ENCODE measurements around the gene SLC66A2.

Gene SLC66A2

DNA sequence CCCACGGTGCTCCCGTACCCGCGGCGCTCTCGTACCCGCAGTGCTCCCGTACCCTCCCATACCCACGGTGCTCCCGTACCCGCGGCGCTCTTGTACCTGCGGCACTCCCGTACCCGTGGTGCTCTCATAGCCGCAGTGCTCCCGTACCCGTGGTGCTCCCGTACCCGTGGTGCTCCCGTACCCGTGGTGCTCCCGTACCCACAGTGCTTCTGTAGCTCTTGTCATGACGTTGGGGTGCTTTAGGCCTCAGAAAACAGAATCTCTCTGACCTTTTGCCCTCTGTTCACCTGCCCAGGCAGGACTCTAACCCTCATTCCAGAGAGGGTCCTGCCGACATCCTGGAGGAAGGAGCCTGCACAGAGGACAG is 35.3 kb downstream of the SLC66A2 start:
- no peaks in the 10 kb centered on the region for H3K36me3 ChIP-seq (ENCODE audit: control insufficient read depth, insufficient read depth, low read length)
- H3K9ac ChIP-seq (ENCODE audit: low read length), result no peak overlapping the region
- H3K4ac ChIP-seq (ENCODE audit: low read depth, low read length), result no peak overlapping the region
- no peak overlapping the region for H2AK5ac ChIP-seq (ENCODE audit: low read length)
- H2BK5ac ChIP-seq (ENCODE audit: low read length), result no peak overlapping the region
- no peak overlapping the region for H4K8ac ChIP-seq (ENCODE audit: low read depth, low read length)
- H3K79me1 ChIP-seq (ENCODE audit: low read length), result no peaks in the 10 kb centered on the region
- H3K27me3 ChIP-seq (ENCODE audit: insufficient read depth, low read length, poor library complexity), result no peaks in the 10 kb centered on the region
- no peaks in the 10 kb centered on the region for H3K79me2 ChIP-seq (ENCODE audit: control insufficient read depth, insufficient read depth, low read length)
- no peak overlapping the region for H3K4me2 ChIP-seq (ENCODE audit: low read length)
- H3K56ac ChIP-seq (ENCODE audit: low read length), result no peak overlapping the region
- no peak for DNase-seq
- no peak overlapping the region for H2BK15ac ChIP-seq (replicated peaks; ENCODE audit: low read depth)
- no peak overlapping the region for H2BK120ac ChIP-seq (ENCODE audit: low read depth, low read length)
- H3K4me3 ChIP-seq (ENCODE audit: low read length), result no peak overlapping the region
- no peak overlapping the region for H3K23ac ChIP-seq (ENCODE audit: low read length)
- H3K18ac ChIP-seq (ENCODE audit: low read length), result no peak overlapping the region
- no peak overlapping the region for H3K27ac ChIP-seq (ENCODE audit: low read depth, low read length)
- WGBS (ENCODE audit: extremely low coverage, insufficient coverage, low lambda C conversion rate), result no CpG with 5 or more reads among the region's 26 CpGs
- no peak overlapping the region for H4K5ac ChIP-seq (ENCODE audit: low read length)
- no peaks in the 10 kb centered on the region for H3K4me1 ChIP-seq (ENCODE audit: control insufficient read depth, low read depth, low read length)

DNA sequence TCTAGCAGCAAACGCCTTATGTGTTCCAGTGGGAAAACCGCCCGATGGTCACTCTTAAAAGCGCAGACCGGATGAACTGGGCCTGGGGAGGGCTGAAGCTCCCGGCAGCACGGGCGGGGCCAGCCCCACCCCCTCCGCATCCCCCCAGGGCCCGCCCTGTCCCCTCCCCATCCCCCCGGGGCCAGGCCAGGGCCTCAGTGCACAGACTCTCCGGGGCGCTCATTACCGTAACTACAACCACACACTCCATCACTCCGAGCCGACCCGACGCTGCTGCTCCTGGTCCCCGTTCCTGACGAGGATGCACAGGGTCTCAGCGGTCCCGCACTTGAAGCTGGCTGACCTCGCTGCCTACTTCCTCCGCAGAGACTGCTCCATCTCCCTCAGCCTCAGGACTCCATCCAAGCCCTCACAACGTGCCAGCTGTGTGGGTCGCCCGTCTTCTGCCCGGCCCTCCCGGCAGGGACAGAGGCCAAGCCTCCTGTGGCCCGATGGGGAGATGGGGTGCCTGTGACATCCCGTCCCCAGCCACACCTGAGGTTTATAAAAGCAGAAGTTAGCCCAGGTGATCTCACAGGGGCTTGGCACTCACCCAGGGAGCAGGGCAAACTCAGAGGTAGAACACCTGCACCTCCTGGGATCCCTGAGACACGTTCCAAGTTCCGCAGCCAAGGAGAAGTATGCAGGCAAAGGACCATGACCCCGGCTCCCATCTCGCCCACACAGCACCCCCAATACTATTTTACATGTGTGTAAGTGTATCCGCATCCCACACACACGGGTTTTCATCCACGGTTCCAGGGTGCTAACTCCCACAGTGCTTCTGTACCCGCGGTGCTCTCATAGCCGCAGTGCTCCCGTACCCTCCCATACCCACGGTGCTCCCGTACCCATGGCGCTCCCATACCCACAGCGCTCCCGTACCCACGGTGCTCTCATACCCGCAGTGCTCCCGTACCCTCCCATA is 36.0 kb downstream of the SLC66A2 start:
- Histone ChIP-seq H4K5ac (ENCODE audit: low read length) (no peak overlapping the region), H3K4me1 (ENCODE audit: control insufficient read depth, low read depth, low read length) (no peaks in the 10 kb centered on the region), H4K8ac (ENCODE audit: low read depth, low read length) (no peak overlapping the region), H2BK120ac (ENCODE audit: low read depth, low read length) (no peak overlapping the region), H3K36me3 (ENCODE audit: control insufficient read depth, insufficient read depth, low read length) (no peaks in the 10 kb centered on the region), H3K79me2 (ENCODE audit: control insufficient read depth, insufficient read depth, low read length) (no peaks in the 10 kb centered on the region), H3K27ac (ENCODE audit: low read depth, low read length) (no peak overlapping the region), H2BK15ac (replicated peaks; ENCODE audit: low read depth) (no peak overlapping the region), H3K9ac (ENCODE audit: low read length) (no peak overlapping the region), H3K4ac (ENCODE audit: low read depth, low read length) (no peak overlapping the region), H2BK5ac (ENCODE audit: low read length) (no peak overlapping the region), H2AK5ac (ENCODE audit: low read length) (no peak overlapping the region), H3K79me1 (ENCODE audit: low read length) (no peaks in the 10 kb centered on the region), H3K56ac (ENCODE audit: low read length) (no peak overlapping the region), H3K23ac (ENCODE audit: low read length) (no peak overlapping the region), H3K4me2 (ENCODE audit: low read length) (no peak overlapping the region), H3K4me3 (ENCODE audit: low read length) (no peak overlapping the region), H3K27me3 (ENCODE audit: insufficient read depth, low read length, poor library complexity) (no peaks in the 10 kb centered on the region), H3K18ac (ENCODE audit: low read length) (no peak overlapping the region)
- DNase-seq, result no peak
- WGBS (ENCODE audit: extremely low coverage, insufficient coverage, low lambda C conversion rate), result no CpG with 5 or more reads among the region's 50 CpGs

DNA sequence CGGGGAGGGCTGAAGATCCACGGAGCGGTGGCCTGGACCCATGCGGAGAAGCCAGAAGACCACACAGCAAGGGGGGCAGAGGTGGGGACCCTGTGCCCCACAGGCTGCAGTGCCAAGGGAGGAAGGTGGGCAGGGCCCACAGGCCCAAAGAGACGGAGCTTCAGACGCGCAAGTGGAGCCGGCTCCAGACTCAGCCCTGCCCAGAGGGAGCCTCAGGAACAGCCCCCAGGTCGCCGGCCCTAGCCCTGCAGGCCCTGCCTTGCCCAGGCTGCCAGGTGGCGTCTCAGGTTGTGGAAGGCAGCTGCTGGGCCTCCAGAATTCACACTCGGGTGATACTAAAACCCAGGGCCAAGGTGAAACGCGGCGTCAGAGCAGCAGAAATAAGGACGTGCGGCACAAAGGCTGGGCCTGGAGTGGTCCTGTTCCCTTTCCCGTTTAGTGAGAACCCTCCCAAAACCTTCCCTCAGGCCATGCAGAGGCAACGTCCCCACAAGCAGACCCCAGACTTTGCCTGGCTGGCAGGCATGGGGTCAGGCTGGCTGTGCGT is 36.8 kb downstream of the SLC66A2 start:
- DNase-seq, result no peak
- WGBS (ENCODE audit: extremely low coverage, insufficient coverage, low lambda C conversion rate), result no CpG with 5 or more reads among the region's 20 CpGs
- Histone ChIP-seq H3K56ac (ENCODE audit: low read length) (no peak overlapping the region), H3K18ac (ENCODE audit: low read length) (no peak overlapping the region), H3K4me1 (ENCODE audit: control insufficient read depth, low read depth, low read length) (no peaks in the 10 kb centered on the region), H3K36me3 (ENCODE audit: control insufficient read depth, insufficient read depth, low read length) (no peaks in the 10 kb centered on the region), H2AK5ac (ENCODE audit: low read length) (no peak overlapping the region), H4K8ac (ENCODE audit: low read depth, low read length) (no peak overlapping the region), H3K23ac (ENCODE audit: low read length) (no peak overlapping the region), H3K9ac (ENCODE audit: low read length) (no peak overlapping the region), H3K4ac (ENCODE audit: low read depth, low read length) (no peak overlapping the region), H3K4me2 (ENCODE audit: low read length) (no peak overlapping the region), H3K27me3 (ENCODE audit: insufficient read depth, low read length, poor library complexity) (no peaks in the 10 kb centered on the region), H3K79me2 (ENCODE audit: control insufficient read depth, insufficient read depth, low read length) (no peaks in the 10 kb centered on the region), H2BK5ac (ENCODE audit: low read length) (no peak overlapping the region), H3K79me1 (ENCODE audit: low read length) (no peaks in the 10 kb centered on the region), H3K4me3 (ENCODE audit: low read length) (no peak overlapping the region), H2BK120ac (ENCODE audit: low read depth, low read length) (no peak overlapping the region), H4K5ac (ENCODE audit: low read length) (no peak overlapping the region), H2BK15ac (replicated peaks; ENCODE audit: low read depth) (no peak overlapping the region), H3K27ac (ENCODE audit: low read depth, low read length) (no peak overlapping the region)

DNA sequence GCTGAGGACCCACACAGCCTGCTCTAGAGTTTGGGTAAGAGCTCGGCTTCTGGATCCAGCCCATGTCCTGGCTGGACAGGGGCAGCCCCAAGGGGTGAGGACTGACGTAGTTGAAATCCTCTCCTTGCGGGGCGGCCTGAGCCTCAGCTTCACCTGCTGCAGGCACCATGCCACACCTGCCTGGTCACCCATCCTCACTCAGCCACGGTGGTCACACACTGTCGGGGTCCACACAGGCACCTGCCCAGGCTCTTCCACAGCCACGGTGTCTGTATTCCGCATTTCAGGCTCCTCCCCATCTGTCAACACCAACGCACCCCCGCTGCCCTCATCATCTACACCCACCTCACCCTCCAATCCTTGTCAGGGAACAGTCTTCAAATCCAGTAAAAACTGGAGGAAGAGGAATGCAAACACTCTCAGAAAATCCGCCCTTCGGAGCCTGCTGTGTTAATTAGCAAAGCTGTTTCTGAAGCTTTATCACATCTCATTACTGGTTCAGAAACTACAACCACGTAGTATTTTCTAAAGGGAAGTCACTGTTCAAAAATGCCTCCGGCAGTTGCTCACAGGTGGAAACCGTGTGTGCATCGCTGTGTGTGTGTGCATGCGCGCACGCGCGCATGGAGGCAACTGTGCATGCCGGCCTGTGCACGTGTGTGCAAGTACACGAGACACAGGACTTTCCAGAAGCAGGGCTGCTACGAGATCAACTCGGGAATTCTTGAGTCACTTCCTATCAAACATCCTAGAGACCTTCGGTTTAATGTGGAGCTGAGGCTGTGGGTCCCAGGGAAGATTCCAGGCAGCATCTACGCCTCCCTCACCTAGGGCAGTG is 38.2 kb downstream of the SLC66A2 start:
- Histone ChIP-seq H3K23ac (ENCODE audit: low read length) (no peak overlapping the region), H2AK5ac (ENCODE audit: low read length) (no peak overlapping the region), H4K8ac (ENCODE audit: low read depth, low read length) (no peak overlapping the region), H3K27me3 (ENCODE audit: insufficient read depth, low read length, poor library complexity) (no peaks in the 10 kb centered on the region), H3K9ac (ENCODE audit: low read length) (no peak overlapping the region), H2BK120ac (ENCODE audit: low read depth, low read length) (no peak overlapping the region), H3K56ac (ENCODE audit: low read length) (no peak overlapping the region), H3K4ac (ENCODE audit: low read depth, low read length) (no peak overlapping the region), H2BK15ac (replicated peaks; ENCODE audit: low read depth) (no peak overlapping the region), H2BK5ac (ENCODE audit: low read length) (no peak overlapping the region), H4K5ac (ENCODE audit: low read length) (no peak overlapping the region), H3K4me3 (ENCODE audit: low read length) (no peak overlapping the region), H3K79me1 (ENCODE audit: low read length) (no peaks in the 10 kb centered on the region), H3K36me3 (ENCODE audit: control insufficient read depth, insufficient read depth, low read length) (no peaks in the 10 kb centered on the region), H3K79me2 (ENCODE audit: control insufficient read depth, insufficient read depth, low read length) (no peaks in the 10 kb centered on the region), H3K4me1 (ENCODE audit: control insufficient read depth, low read depth, low read length) (no peaks in the 10 kb centered on the region), H3K18ac (ENCODE audit: low read length) (no peak overlapping the region), H3K4me2 (ENCODE audit: low read length) (no peak overlapping the region), H3K27ac (ENCODE audit: low read depth, low read length) (no peak overlapping the region)
- no CpG with 5 or more reads among the region's 28 CpGs for WGBS (ENCODE audit: extremely low coverage, insufficient coverage, low lambda C conversion rate)
- no peak for DNase-seq

DNA sequence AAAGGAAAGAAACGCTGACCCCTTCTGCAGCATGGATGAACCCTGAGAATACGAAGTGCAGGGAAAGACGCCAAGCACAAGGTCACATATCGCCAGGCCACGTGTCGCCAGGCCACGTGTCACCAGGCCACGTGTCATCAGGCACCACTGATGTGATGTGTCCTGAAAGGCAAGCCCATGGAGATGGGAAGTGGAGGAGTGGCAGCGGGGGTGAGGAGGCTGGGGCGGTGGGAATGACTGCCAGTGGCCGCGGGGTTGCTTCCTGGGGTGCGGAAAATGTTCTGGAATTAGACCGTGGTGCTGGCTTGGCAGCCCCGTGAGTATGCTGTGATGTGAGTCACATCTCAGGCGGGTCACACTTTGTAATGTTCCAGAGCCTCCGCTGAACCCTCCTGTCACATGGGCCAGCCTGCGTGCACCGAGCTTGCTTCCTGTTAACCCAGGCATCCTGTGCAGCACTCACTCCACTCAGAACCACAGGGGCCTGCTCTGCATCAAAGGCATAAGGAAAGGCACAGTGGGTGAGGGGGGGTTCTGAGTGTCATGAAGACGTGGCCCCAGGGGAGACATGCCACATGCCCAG is 39.0 kb downstream of the SLC66A2 start:
- no peak overlapping the region for H2BK5ac ChIP-seq (ENCODE audit: low read length)
- H3K4me2 ChIP-seq (ENCODE audit: low read length), result no peak overlapping the region
- no peak overlapping the region for H3K27ac ChIP-seq (ENCODE audit: low read depth, low read length)
- no peak overlapping the region for H2BK120ac ChIP-seq (ENCODE audit: low read depth, low read length)
- no peaks in the 10 kb centered on the region for H3K79me2 ChIP-seq (ENCODE audit: control insufficient read depth, insufficient read depth, low read length)
- no peaks in the 10 kb centered on the region for H3K79me1 ChIP-seq (ENCODE audit: low read length)
- H3K23ac ChIP-seq (ENCODE audit: low read length), result peak overlapping the region; percentile 66
- no peaks in the 10 kb centered on the region for H3K4me1 ChIP-seq (ENCODE audit: control insufficient read depth, low read depth, low read length)
- no peaks in the 10 kb centered on the region for H3K36me3 ChIP-seq (ENCODE audit: control insufficient read depth, insufficient read depth, low read length)
- no peaks in the 10 kb centered on the region for H3K27me3 ChIP-seq (ENCODE audit: insufficient read depth, low read length, poor library complexity)
- H2BK15ac ChIP-seq (replicated peaks; ENCODE audit: low read depth), result no peak overlapping the region
- peak; percentile 10 for DNase-seq
- H4K8ac ChIP-seq (ENCODE audit: low read depth, low read length), result no peak overlapping the region
- H3K4ac ChIP-seq (ENCODE audit: low read depth, low read length), result no peak overlapping the region
- no peak overlapping the region for H3K4me3 ChIP-seq (ENCODE audit: low read length)
- no peak overlapping the region for H3K9ac ChIP-seq (ENCODE audit: low read length)
- no peak overlapping the region for H3K18ac ChIP-seq (ENCODE audit: low read length)
- no CpG with 5 or more reads among the region's 20 CpGs for WGBS (ENCODE audit: extremely low coverage, insufficient coverage, low lambda C conversion rate)
- H4K5ac ChIP-seq (ENCODE audit: low read length), result no peak overlapping the region
- no peak overlapping the region for H3K56ac ChIP-seq (ENCODE audit: low read length)
- no peak overlapping the region for H2AK5ac ChIP-seq (ENCODE audit: low read length)

Data from mesendoderm (in vitro differentiated cells).